T-helper 2 cell treated with Interferon-gamma antibody and Interleukin-4, amounts not matched to agents 5 μg/mL and 100 μg/mL, for 36 hours (primary cell): Measurements from ENCODE around the gene GNA12.
"Not testable (repeated sequence)": the region's sequence is repeated elsewhere in the genome, so short reads cannot be mapped to it uniquely, and the experiment has no call there.

Experiments used
- DNase-seq: peaks from one replicate; pipeline ENCODE4 v3.0.0; 2021; ENCODE audit warnings: low spot score
- H3K27ac Mint-ChIP-seq: one replicate; pipeline ENCODE4 v1.8.0; 2021; ENCODE audit warnings: mild to moderate bottlenecking, mixed read lengths
- H3K27me3 Mint-ChIP-seq: one replicate; pipeline ENCODE4 v1.8.0; 2021; ENCODE audit warnings: low read depth, mixed read lengths
- H3K36me3 Mint-ChIP-seq: one replicate; pipeline ENCODE4 v1.8.0; 2021; ENCODE audit warnings: low read depth, mixed read lengths
- H3K4me1 Mint-ChIP-seq: one replicate; pipeline ENCODE4 v1.8.0; 2021; ENCODE audit warnings: low read depth, mixed read lengths
- H3K4me3 Mint-ChIP-seq: one replicate; pipeline ENCODE4 v1.8.0; 2022; ENCODE audit warnings: mild to moderate bottlenecking, moderate library complexity, mixed read lengths
- H3K9me3 Mint-ChIP-seq: one replicate; pipeline ENCODE4 v1.8.0; 2021; ENCODE audit warnings: mixed read lengths

GNA12 gene

DNA sequence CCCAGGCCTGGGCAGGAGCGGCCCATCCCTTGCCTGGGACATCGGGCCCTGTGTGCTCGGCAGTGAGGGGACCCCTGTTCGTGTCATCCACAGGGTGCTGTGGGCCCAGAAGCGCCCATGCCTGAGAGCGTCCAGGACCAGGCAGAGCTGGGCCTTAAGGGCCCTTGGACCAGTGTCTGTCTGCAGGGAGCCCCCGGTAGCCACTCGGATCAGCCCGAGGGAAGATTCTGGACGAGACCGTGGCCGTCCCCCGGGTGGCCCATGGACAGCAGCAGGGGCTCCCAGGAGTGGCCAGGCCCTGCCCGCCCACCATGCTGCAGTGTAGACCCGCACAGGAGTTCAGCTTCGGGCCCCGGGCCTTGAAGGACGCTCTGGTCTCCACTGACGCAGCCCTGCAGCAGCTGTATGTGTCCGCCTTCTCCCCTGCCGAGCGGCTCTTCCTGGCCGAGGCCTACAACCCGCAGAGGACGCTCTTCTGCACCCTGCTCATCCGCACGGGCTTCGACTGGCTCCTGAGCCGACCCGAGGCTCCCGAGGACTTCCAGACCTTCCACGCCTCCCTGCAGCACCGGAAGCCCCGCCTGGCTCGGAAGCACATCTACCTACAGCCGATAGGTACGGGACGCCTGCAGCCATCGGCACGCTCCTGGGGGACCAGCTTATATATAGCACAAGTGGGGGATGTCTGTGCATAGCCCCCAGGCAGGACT is 143.8 kb downstream of the GNA12 start:
- H3K4me3 Mint-ChIP-seq, result peak overlapping the region; percentile 46
- H3K4me1 Mint-ChIP-seq, result peaks cover 24% of the 10 kb centered on the region
- DNase-seq, result no peak
- H3K36me3 Mint-ChIP-seq, result no peaks in the 10 kb centered on the region
- no peaks in the 10 kb centered on the region for H3K9me3 Mint-ChIP-seq
- H3K27me3 Mint-ChIP-seq, result peaks cover 5% of the 10 kb centered on the region
- H3K27ac Mint-ChIP-seq, result peak overlapping the region; percentile 68

DNA sequence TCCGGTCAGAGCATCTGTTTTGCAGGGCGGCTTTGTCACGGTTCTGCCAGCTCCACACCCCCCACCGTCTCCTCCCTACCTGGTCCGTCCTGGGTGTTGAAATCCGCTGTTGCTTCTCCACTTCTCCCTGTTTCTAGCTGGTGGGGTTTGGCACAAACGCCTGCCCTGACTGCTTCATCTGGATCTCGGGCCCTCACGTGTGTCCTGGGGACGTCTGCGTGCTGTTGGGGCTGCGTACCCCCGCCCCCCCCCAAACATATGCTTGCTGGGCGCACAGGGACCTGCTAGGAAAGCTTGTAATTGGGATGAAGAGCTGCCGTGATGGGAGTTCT is 144.9 kb downstream of the GNA12 start:
- no peak for DNase-seq
- peak overlapping the region; percentile 86 for H3K27ac Mint-ChIP-seq
- no peaks in the 10 kb centered on the region for H3K36me3 Mint-ChIP-seq
- H3K4me3 Mint-ChIP-seq, result peak overlapping the region; percentile 70
- H3K27me3 Mint-ChIP-seq, result peaks cover 5% of the 10 kb centered on the region
- H3K4me1 Mint-ChIP-seq, result peaks cover 24% of the 10 kb centered on the region
- no peaks in the 10 kb centered on the region for H3K9me3 Mint-ChIP-seq

DNA sequence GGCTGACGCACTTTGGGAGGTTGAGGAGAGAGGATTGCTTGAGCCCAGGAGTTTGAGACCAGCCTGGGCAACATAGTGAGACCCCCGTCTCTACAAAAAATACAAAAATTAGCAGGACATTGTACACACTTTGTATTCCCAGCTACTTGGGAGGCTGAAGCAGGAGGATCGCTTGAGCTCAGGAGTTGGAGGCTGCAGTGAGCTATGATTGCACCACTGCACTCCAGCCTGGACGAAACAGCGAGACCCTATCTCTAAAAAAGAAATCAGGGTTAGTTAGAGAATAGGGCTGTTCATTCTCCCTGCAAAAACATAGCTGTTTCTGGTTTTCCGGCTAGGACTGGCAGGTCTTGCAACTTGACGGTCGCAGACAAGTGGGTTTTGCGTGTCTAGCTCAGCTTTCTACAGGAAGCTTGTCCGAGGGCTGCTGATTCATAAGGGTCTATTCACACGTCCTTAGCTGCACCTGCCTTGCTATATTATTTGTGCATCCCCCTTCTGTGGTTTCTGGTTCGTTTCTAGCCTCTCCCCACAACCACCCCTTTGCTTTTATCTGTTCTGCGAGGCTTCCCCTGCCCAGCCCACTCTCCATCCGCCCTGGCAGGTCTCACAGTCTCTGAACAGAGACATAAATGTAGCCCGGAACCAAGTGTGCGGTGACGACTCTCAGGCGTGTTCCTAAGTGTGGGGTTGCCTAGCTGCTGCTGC is 145.4 kb downstream of the GNA12 start:
- no peaks in the 10 kb centered on the region for H3K9me3 Mint-ChIP-seq
- H3K27me3 Mint-ChIP-seq, result peaks cover 5% of the 10 kb centered on the region
- no peaks in the 10 kb centered on the region for H3K36me3 Mint-ChIP-seq
- peak; percentile 67 for DNase-seq
- peak overlapping the region; percentile 86 for H3K27ac Mint-ChIP-seq
- peak overlapping the region; percentile 70 for H3K4me3 Mint-ChIP-seq
- peaks cover 24% of the 10 kb centered on the region for H3K4me1 Mint-ChIP-seq

DNA sequence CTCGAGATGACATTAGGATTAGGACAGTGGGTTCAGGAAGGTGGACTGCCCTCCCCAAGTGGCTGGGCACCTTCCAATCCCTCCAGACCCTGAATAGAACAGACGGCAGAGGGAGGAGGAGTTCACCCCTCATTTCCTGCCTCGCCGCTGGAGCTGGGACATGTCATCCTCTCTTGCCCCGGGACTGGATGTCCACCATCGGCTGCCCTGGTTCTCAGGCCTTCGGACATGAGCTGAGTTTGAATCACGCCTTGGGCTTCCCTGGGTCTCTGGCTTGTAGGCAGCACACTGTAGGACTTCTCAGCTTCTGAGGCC is 150.0 kb downstream of the GNA12 start:
- not testable (repeated sequence) for H3K36me3 Mint-ChIP-seq, H3K9me3 Mint-ChIP-seq, DNase-seq, H3K27ac Mint-ChIP-seq, H3K4me3 Mint-ChIP-seq
- H3K4me1 Mint-ChIP-seq, result peaks cover 16% of the 10 kb centered on the region
- peaks cover 27% of the 10 kb centered on the region for H3K27me3 Mint-ChIP-seq

DNA sequence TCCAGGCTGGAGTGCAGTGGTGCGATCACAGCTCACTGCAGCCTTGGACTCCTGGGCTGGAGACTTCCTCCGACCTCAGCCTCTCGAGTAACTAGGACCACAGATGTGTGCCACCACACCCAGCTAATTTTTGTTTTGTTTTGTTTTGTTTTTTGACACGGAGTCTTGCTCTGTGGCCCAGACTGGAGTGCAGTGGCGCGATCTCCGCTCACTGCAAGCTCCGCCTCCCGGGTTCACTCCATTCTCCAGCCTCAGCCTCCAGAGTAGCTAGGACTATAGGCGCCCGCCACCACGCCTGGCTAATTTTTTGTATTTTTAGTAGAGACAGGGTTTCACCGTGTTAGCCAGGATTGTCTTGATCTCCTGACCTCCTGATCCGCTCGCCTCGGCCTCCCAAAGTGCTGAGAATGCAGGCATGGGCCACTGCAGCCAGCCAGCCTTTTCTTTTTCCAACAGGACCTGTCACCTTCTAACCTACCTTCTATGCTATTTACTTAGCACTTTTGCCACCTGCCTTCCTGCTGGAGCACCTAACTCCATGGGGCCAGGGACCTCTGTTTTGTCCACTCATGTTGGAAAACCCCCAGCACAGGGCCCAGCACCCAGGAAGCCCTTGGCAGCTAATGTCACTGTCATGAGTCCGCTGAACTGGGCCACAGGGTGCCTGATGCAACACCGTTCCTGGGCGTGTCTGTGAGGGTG is 150.5 kb downstream of the GNA12 start:
- H3K36me3 Mint-ChIP-seq, DNase-seq, H3K9me3 Mint-ChIP-seq, H3K27ac Mint-ChIP-seq, H3K4me3 Mint-ChIP-seq: not testable (repeated sequence)
- Mint-ChIP-seq H3K4me1 (peaks cover 17% of the 10 kb centered on the region), H3K27me3 (peaks cover 32% of the 10 kb centered on the region)

DNA sequence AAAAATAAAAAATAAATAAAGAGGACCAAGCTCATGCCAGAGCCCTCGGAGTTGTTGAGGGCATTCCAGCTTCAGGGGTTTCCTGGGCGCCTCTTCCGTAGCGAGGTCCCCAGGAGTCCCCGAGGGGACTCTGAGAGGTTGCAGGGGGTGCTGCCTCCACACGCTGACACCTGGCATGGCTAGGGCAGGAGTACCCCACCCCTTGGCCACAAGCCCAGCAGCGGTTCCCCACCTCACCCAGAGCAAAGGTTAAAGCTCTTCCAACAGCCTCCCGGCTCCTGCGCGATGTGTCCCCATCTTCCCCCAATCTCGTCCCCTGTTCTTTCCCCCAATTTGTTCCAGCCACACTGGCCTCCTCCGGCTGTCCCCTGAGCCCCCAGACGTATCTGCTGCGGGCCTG is 151.6 kb downstream of the GNA12 start:
- H3K36me3 Mint-ChIP-seq, result no peaks in the 10 kb centered on the region
- no peaks in the 10 kb centered on the region for H3K9me3 Mint-ChIP-seq
- H3K4me3 Mint-ChIP-seq, result no peak overlapping the region
- no peak overlapping the region for H3K27ac Mint-ChIP-seq
- DNase-seq, result no peak
- H3K4me1 Mint-ChIP-seq, result peaks cover 12% of the 10 kb centered on the region
- peaks cover 33% of the 10 kb centered on the region for H3K27me3 Mint-ChIP-seq

DNA sequence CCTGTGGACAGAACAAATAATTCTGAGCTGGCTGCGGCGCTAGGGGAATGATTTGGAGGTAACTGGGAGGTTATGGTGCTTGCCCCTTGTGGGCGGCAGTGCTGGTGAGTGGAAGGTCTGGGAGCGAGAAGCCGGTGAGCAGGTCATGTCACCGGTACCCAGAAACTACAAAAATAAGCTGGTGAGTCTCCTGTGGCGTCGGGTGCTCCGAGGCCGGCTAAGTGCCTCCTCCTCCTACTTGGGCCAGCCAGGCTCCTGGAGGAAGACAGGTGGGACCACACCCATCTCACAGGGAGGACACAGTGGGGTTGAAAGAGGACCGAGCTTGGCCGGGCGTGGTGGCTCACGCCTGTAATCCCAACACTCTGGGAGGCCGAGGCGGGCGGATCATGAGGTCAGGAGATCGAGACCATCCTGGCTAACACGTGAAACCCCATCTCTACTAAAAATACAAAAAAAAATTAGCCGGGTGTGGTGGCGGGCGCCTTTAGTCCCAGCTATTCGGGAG is 152.1 kb downstream of the GNA12 start:
- not testable (repeated sequence) for H3K36me3 Mint-ChIP-seq, H3K27ac Mint-ChIP-seq, H3K9me3 Mint-ChIP-seq, DNase-seq, H3K4me3 Mint-ChIP-seq
- Mint-ChIP-seq H3K4me1 (peaks cover 12% of the 10 kb centered on the region), H3K27me3 (peaks cover 37% of the 10 kb centered on the region)

DNA sequence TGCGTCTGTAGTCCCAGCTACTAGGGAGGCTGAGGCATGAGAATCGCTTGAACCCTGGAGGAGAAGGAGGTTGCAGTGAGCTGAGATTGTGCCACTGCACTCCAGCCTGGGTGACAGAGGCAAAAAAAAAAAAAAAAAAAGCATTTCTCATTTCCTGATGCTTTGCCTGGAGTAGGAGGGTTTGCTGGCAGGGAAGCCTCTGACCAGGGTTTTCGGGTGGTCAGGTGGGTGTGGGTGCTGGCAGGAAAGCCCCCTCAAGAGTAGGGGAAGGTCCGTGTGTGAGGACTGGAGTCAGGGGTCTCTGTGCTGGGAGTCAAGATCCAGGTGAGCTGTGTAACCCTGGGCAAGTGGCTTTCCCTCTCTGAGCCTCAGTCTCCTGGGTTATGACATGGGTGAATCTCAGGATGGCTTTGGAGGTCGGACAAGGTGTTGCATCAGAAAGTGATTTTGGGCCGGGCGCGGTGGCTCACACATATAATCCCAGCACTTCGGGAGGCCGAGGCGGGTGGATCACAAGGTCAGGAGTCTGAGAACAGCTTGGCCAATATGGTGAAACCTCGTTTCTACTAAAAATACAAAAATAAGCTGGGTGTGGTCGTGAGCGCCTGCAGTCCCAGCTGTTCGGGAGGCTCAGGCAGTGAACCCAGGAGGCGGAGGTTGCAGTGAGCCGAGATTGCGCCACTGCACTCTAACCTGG is 152.9 kb downstream of the GNA12 start:
- Mint-ChIP-seq H3K27ac (no peak overlapping the region), H3K36me3 (no peaks in the 10 kb centered on the region), H3K27me3 (peaks cover 42% of the 10 kb centered on the region), H3K9me3 (no peaks in the 10 kb centered on the region), H3K4me1 (peaks cover 12% of the 10 kb centered on the region), H3K4me3 (no peak overlapping the region)
- no peak for DNase-seq

DNA sequence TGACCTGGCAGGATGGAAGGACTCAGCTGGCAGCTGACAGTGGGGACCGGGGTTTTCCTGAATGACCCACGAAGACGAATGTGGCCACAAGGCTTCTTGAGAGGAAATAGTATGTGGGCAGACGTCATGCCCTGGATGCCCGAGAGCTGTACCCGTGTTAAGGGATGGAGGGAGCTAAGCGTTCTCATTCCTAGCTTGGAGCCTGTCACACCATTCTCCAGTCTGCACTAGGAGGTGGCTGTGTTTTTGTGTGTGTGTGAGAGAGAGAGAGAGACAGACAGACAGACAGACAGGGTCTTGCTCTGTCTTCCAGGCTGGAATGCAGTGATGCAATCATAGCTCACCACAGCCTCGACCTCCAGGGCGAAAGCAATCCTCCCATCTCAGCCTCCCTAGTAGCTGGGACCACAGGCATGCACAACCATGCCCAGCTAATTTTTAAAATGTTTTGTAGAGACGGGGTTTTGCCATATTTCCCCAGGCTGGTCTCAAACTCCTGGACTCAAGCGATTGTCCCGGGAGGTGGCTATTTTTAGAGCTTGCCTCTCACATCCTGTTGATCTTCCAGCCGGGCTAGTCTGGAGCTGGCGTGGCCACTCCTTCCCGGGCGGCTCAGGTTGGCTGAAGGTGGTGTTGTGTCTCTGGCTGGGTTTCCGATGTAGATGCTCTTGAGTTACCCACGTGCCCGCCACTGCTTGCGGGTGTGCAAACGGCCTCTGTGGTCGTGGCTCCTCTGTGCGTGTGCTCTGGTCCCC is 154.0 kb downstream of the GNA12 start:
- no peak for DNase-seq
- Mint-ChIP-seq H3K27ac (no peak overlapping the region), H3K4me3 (no peak overlapping the region), H3K9me3 (no peaks in the 10 kb centered on the region), H3K4me1 (peaks cover 12% of the 10 kb centered on the region), H3K27me3 (peaks cover 46% of the 10 kb centered on the region), H3K36me3 (no peaks in the 10 kb centered on the region)

DNA sequence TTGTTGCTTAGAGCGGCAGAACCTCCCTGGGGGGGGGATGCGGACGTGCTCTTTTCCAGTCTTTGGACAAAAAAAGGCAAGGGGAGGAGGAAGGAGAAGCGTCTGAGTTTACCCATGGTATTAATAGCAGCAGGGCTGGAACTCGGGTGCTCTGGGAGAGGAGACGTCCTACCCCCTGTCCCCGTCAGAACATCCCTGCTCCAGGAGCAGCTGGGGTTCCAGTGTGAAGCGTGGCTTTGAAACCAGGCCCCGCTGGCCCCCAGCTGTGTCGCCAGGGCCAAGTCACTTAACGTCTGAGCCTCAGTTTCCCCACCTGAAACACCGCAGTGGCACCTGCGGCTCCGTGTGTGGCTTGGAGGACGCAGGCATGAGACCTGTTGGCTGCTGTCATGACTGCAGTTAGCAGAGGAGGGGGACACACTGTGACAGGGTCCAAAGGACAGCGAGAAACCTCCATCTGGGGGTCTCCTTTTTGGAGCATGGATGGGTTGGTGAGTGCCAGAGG is 154.7 kb downstream of the GNA12 start:
- Mint-ChIP-seq H3K36me3 (no peaks in the 10 kb centered on the region), H3K9me3 (no peaks in the 10 kb centered on the region), H3K27me3 (peaks cover 46% of the 10 kb centered on the region), H3K27ac (no peak overlapping the region), H3K4me3 (no peak overlapping the region), H3K4me1 (peaks cover 12% of the 10 kb centered on the region)
- no peak for DNase-seq

DNA sequence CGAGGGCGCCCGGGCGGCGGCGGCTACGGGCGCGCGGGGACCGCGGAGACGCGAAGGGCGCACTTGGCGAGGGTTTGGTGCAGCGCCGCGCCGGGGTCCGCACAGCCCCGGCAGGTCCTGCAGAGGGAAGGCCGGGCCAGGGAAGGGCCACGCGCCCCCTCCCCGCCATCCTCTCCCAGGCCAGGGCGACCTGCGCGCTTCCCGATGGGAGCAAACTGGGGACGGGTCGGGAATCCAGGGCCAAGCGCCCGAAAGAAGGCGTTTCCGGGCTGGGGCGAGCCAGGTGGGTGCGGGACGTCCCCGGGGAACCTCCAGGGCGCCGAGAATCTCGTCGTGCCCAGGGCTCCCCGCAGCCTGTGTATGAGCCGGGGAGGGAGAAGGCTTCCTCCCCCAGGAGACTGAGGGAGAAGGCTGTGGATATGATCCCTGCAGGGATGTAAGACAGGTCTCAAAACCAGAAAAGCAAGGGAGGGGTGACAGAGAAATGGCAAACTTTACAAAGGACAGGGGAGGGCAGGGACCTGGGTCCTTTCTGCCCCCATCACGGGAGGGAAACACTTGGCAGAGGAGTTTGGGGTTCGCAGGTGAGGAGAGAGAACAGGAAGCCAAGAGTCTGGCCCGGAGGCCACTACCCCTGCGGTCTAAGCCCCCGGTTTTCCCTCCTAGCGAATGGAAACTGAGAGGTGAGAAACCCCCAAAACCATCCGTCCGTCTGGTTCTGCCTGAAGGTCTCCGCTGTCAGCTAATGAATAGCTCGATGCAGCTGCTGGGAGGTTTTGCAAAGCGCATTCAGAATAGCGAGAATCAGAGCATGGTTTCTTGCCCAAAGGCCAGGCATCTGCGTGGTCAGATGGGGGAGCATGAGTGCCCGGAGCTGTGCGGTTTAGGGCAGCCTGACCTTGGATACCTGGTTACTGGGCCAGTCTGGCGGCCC is 155.4 kb downstream of the GNA12 start:
- DNase-seq, result no peak
- no peaks in the 10 kb centered on the region for H3K9me3 Mint-ChIP-seq
- peaks cover 46% of the 10 kb centered on the region for H3K27me3 Mint-ChIP-seq
- H3K27ac Mint-ChIP-seq, result no peak overlapping the region
- H3K36me3 Mint-ChIP-seq, result no peaks in the 10 kb centered on the region
- H3K4me1 Mint-ChIP-seq, result peaks cover 12% of the 10 kb centered on the region
- H3K4me3 Mint-ChIP-seq, result peak overlapping the region; percentile 64

DNA sequence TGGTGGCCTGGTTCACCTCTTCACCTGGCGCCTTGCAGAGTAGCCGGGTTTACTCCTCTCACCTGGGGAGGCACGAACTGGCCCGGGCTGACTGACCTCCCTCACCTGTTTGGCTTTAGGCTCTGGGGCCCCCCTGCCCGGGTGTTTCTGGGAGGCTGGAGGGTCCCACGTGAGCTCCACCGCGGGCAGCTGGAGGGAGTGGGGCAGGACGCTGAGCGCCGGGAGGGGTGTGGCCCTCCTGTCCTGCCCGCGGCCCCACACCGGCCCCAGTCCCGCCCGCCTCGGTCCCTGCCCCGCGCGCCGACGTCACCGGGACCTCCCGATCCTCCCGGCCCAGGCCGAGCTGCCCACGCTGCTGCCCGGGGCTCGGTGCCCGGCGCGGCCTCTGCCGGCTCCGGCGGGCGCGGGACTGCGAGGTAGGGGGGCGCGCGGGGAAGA is 156.2 kb downstream of the GNA12 start, which contains the start of gene AMZ1:
Gene AMZ1 (plus strand): TSS at position 322 of the 438 bp plus-strand sequence. CDS start 12,250 bp downstream, outside the sequence.
- H3K9me3 Mint-ChIP-seq, result no peaks in the 10 kb centered on the region
- H3K36me3 Mint-ChIP-seq, result no peaks in the 10 kb centered on the region
- H3K27me3 Mint-ChIP-seq, result peaks cover 46% of the 10 kb centered on the region
- no peak within 1 kb of the TSS for H3K27ac Mint-ChIP-seq
- peak within 1 kb of the TSS; percentile 64 for H3K4me3 Mint-ChIP-seq
- H3K4me1 Mint-ChIP-seq, result peaks cover 12% of the 10 kb centered on the region
- no peak for DNase-seq
